Measurements from ENCODE around the gene PIRT. TPM values are rescaled to one million over a fixed set of nuclear protein-coding genes. Genes with fewer than 3 reads are reported as not detected.

Gene PIRT
- total and polyA plus RNA-seq, 2 donors (not counting 1 experiment from before 2014, with no cell fraction given), result not detected

- TF ChIP-seq CTCF (IDR thresholded peaks at IDR 0.05) (no peak), EZH2 (IDR thresholded peaks at IDR 0.05; ENCODE audit: borderline replicate concordance, insufficient read depth, low read depth, low read length, poor library complexity, severe bottlenecking) (no peak)
- Histone ChIP-seq H2AFZ (ENCODE audit: insufficient read depth, low read depth, low read length, poor library complexity, severe bottlenecking) (no peak overlapping the region), H3K4me3 (ENCODE audit: control extremely low read depth in 1 of 5, extremely low read depth in 1 of 5, insufficient read depth in 1 of 5, low read depth in 2 of 5, low read length in 4 of 5) (no peak overlapping the region), H3K27me3 (replicated peaks in 1 of 4; ENCODE audit: control extremely low read depth in 1 of 4, control insufficient read depth in 3 of 4, insufficient read depth in 4 of 4, low read length in 3 of 4) (no peaks in the 10 kb centered on the region), H3K4me2 (replicated peaks; ENCODE audit: low read depth, low read length, poor library complexity, severe bottlenecking) (no peak overlapping the region), H3K9me3 (ENCODE audit: control extremely low read depth in 1 of 3, control insufficient read depth in 2 of 3, insufficient read depth in 1 of 3, low read length in 2 of 3) (no peaks in the 10 kb centered on the region), H3K27ac (ENCODE audit: low read length in 2 of 2) (no peak overlapping the region), H3K9ac (ENCODE audit: low read length) (no peak overlapping the region), H3K79me2 (ENCODE audit: control insufficient read depth, insufficient read depth, low read length) (no peaks in the 10 kb centered on the region), H3K4me1 (ENCODE audit: control insufficient read depth in 2 of 2, insufficient read depth in 2 of 2, low read length in 2 of 2) (no peaks in the 10 kb centered on the region), H3K36me3 (replicated peaks in 1 of 2; ENCODE audit: control extremely low read depth in 1 of 2, control insufficient read depth in 1 of 2, extremely low read depth in 1 of 2, insufficient read depth in 2 of 2, low read length in 1 of 2) (no peaks in the 10 kb centered on the region), H4K20me1 (ENCODE audit: control insufficient read depth, insufficient read depth, low read length, poor library complexity, severe bottlenecking) (no peaks in the 10 kb centered on the region)
- peaks cover 3% of the 10 kb centered on the region for H3K27me3 Mint-ChIP-seq
- DNase-seq (no peak), ATAC-seq (ENCODE audit: low read depth) (no peak)
- no peak overlapping the region for H3K27ac Mint-ChIP-seq
- ChIA-PET CTCF (no interaction called here), POLR2A (no interaction called here)
- no peak overlapping the region for H3K4me3 Mint-ChIP-seq
- WGBS (ENCODE audit: insufficient coverage), result 95% methylated on average over 5 of the region's 6 CpGs
- H3K4me1 Mint-ChIP-seq, result no peaks in the 10 kb centered on the region
- no peaks in the 10 kb centered on the region for H3K9me3 Mint-ChIP-seq (ENCODE audit: insufficient read depth)
- intact Hi-C loops (cut with micrococcal nuclease), result no loop called here
Observed at GRCh38 chr17:10805911-10806310, 32.0 kb downstream of the PIRT start.

- WGBS (ENCODE audit: insufficient coverage), result 94% methylated on average over 3 of the region's 7 CpGs
Observed at GRCh38 chr17:10804546-10804945, 33.3 kb downstream of the PIRT start.

More at GRCh38 chr17:10804546-10804945, 33.3 kb downstream of the PIRT start:
- Histone ChIP-seq H4K20me1 (ENCODE audit: control insufficient read depth, insufficient read depth, low read length, poor library complexity, severe bottlenecking) (no peaks in the 10 kb centered on the region), H3K9me3 (ENCODE audit: control extremely low read depth in 1 of 3, control insufficient read depth in 2 of 3, insufficient read depth in 1 of 3, low read length in 2 of 3) (no peaks in the 10 kb centered on the region), H3K4me3 (ENCODE audit: control extremely low read depth in 1 of 5, extremely low read depth in 1 of 5, insufficient read depth in 1 of 5, low read depth in 2 of 5, low read length in 4 of 5) (no peak overlapping the region), H3K4me1 (ENCODE audit: control insufficient read depth in 2 of 2, insufficient read depth in 2 of 2, low read length in 2 of 2) (no peaks in the 10 kb centered on the region), H3K27ac (ENCODE audit: low read length in 2 of 2) (no peak overlapping the region), H3K27me3 (replicated peaks in 1 of 4; ENCODE audit: control extremely low read depth in 1 of 4, control insufficient read depth in 3 of 4, insufficient read depth in 4 of 4, low read length in 3 of 4) (no peaks in the 10 kb centered on the region), H3K4me2 (replicated peaks; ENCODE audit: low read depth, low read length, poor library complexity, severe bottlenecking) (no peak overlapping the region), H3K9ac (ENCODE audit: low read length) (no peak overlapping the region), H2AFZ (ENCODE audit: insufficient read depth, low read depth, low read length, poor library complexity, severe bottlenecking) (no peak overlapping the region), H3K36me3 (replicated peaks in 1 of 2; ENCODE audit: control extremely low read depth in 1 of 2, control insufficient read depth in 1 of 2, extremely low read depth in 1 of 2, insufficient read depth in 2 of 2, low read length in 1 of 2) (no peaks in the 10 kb centered on the region), H3K79me2 (ENCODE audit: control insufficient read depth, insufficient read depth, low read length) (no peaks in the 10 kb centered on the region)
- Mint-ChIP-seq H3K27ac (no peak overlapping the region), H3K4me3 (no peak overlapping the region), H3K4me1 (no peaks in the 10 kb centered on the region), H3K27me3 (peaks cover 3% of the 10 kb centered on the region), H3K9me3 (ENCODE audit: insufficient read depth) (no peaks in the 10 kb centered on the region)
- ChIA-PET CTCF (no interaction called here), POLR2A (no interaction called here)
- TF ChIP-seq CTCF (IDR thresholded peaks at IDR 0.05), result no peak
- TF ChIP-seq EZH2 (IDR thresholded peaks at IDR 0.05; ENCODE audit: borderline replicate concordance, insufficient read depth, low read depth, low read length, poor library complexity, severe bottlenecking), result no peak
- intact Hi-C loops (cut with micrococcal nuclease), result no loop called here
- ATAC-seq (ENCODE audit: low read depth), result no peak
- DNase-seq, result no peak

Data from B cell (primary cell).